Ammon's horn (tissue), 1 donor: ENCODE results near the gene RHOC.
A peak's percentile ranks its signal among the peaks of the same experiment; 100 is the strongest.

ENCODE experiments used
- DNase-seq: peaks from one replicate; pipeline ENCODE4 v3.0.0-alpha.2; 2016; ENCODE audit warnings: low spot score

Gene RHOC

GRCh38 chr1:112677501-112677900, 29.4 kb downstream of the RHOC start:
- no peak for DNase-seq

GRCh38 chr1:112676543-112676942, 30.4 kb downstream of the RHOC start:
- no peak for DNase-seq

GRCh38 chr1:112675728-112676381, 31.1 kb downstream of the RHOC start:
- no peak for DNase-seq

GRCh38 chr1:112674986-112675727, 31.8 kb downstream of the RHOC start:
- peak; percentile 60 for DNase-seq

GRCh38 chr1:112674440-112674985, 32.4 kb downstream of the RHOC start, which contains the start of gene MOV10:
Gene MOV10, plus strand, starts transcription at chr1:112674659. Its CDS starts 254 bp downstream, at chr1:112674913.
- DNase-seq = peak; percentile 62

- peak; percentile 47 for DNase-seq
These were observed 33.1 kb downstream of the RHOC start for GRCh38 chr1:112673592-112674439.

- DNase-seq = no peak
These were observed 34.1 kb downstream of the RHOC start for GRCh38 chr1:112672842-112673241.

GRCh38 chr1:112672009-112672408, 34.9 kb downstream of the RHOC start:
- no peak for DNase-seq

- DNase-seq = no peak
These were observed 40.0 kb downstream of the RHOC start for GRCh38 chr1:112666946-112667345.

- DNase-seq = no peak
These were observed 41.1 kb downstream of the RHOC start for GRCh38 chr1:112665857-112666256.

GRCh38 chr1:112651205-112651604, 55.7 kb downstream of the RHOC start:
- no peak for DNase-seq
